ENCODE data around the gene ATRAID. TPM values are rescaled to one million over a fixed set of nuclear protein-coding genes. Genes with fewer than 3 reads are reported as not detected.

The ATRAID gene
- total RNA-seq, 4 donors from 2014 or later: 118 to 143 (median 130) TPM

DNA sequence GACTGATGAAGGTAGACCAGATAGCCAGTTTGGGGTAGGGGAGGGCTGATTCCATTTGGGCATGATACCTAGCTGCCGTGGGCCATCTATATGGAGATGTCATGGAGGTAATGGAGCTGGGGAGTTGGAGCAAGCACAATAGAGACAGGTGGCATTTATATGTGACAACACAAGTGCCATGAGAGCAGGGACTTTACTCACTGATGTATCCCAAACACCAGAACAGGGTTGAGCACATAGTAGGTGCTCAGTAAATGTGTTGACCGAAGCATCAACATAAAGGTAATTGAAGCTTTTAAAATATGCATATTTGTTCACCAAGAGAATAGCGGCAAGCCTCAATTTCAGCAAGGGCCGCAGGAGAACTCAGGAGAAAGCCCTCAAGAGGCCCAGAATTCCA lies 36.1 kb downstream of the ATRAID start:
- no peak overlapping the region for H3K4me3 ChIP-seq
- TF ChIP-seq POLR2A (IDR thresholded peaks at IDR 0.05; ENCODE audit: low read depth): no peak
- no peak for TF ChIP-seq POLR2AphosphoS5 (IDR thresholded peaks at IDR 0.05)
- TF ChIP-seq, protein P1, sequence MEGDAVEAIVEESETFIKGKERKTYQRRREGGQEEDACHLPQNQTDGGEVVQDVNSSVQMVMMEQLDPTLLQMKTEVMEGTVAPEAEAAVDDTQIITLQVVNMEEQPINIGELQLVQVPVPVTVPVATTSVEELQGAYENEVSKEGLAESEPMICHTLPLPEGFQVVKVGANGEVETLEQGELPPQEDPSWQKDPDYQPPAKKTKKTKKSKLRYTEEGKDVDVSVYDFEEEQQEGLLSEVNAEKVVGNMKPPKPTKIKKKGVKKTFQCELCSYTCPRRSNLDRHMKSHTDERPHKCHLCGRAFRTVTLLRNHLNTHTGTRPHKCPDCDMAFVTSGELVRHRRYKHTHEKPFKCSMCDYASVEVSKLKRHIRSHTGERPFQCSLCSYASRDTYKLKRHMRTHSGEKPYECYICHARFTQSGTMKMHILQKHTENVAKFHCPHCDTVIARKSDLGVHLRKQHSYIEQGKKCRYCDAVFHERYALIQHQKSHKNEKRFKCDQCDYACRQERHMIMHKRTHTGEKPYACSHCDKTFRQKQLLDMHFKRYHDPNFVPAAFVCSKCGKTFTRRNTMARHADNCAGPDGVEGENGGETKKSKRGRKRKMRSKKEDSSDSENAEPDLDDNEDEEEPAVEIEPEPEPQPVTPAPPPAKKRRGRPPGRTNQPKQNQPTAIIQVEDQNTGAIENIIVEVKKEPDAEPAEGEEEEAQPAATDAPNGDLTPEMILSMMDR (IDR thresholded peaks at IDR 0.05): no peak
- TF ChIP-seq EP300 (IDR thresholded peaks at IDR 0.05): no peak
- no peak overlapping the region for H3K27ac ChIP-seq (replicated peaks in 1 of 4)
- peaks cover 0 to 42% (median 7%) of the 10 kb centered on the region in 4 donors for H3K27me3 ChIP-seq
- 91% methylated on average over 4 of the region's 4 CpGs for WGBS
- DNase-seq (ENCODE audit: extremely low spot score): no peak
- peaks cover 11 to 19% (median 15%) of the 10 kb centered on the region in 4 donors for H3K36me3 ChIP-seq
- intact Hi-C loops (cut with DNase I): no loop called here
- no peaks in the 10 kb centered on the region for H3K9me3 ChIP-seq
- H3K4me1 ChIP-seq: peaks cover 0 to 6% (median 4%) of the 10 kb centered on the region in 4 donors

DNA sequence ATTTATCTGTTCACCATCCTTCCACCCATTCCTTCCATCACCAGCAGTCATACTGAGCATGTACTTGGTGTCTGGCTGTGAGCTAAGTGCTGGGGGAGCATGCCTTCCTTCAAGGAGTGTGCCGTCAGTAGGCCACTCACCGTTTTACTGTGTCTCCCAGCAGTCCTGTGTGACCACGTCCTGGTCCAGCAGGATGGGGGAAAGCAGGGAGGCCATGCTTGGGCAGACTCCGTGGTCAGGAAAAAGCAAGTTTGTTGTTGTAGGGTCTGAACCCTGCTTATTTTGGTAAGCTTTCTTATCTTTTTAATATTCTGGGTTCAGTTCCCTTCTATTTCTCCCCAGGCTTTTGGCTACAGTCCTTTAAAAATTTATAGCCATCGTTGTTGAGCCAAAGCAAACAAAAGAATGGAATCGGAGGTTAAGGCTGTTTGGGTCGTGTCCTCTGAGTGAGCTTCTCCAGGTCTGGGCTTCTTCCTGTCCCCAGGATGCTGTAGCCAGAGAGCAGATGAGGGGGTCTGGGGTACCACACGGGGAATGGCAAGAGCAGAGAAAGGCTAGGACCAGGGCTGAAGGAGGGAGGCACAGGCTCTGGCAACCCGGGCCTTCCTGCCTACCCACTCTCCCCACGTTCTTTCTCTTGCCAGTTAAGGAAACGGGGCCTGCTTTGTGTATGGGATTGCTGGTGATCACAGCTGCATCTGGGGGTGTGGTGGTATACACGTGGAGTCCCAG lies 37.5 kb downstream of the ATRAID start:
- Histone ChIP-seq H3K27ac (replicated peaks in 1 of 4) (no peak overlapping the region), H3K36me3 (peaks cover under 1 to 5% (median 1%) of the 10 kb centered on the region in 4 donors), H3K9me3 (no peaks in the 10 kb centered on the region), H3K4me3 (no peak overlapping the region), H3K27me3 (peaks cover 0 to 54% (median 7%) of the 10 kb centered on the region in 4 donors), H3K4me1 (peaks cover 0 to 6% (median 2%) of the 10 kb centered on the region in 4 donors)
- intact Hi-C loops (cut with DNase I): no loop called here
- no peak for DNase-seq (ENCODE audit: extremely low spot score)
- TF ChIP-seq POLR2AphosphoS5 (IDR thresholded peaks at IDR 0.05): no peak
- no peak for TF ChIP-seq EP300 (IDR thresholded peaks at IDR 0.05)
- TF ChIP-seq, protein P1 (IDR thresholded peaks at IDR 0.05): no peak
- TF ChIP-seq POLR2A (IDR thresholded peaks at IDR 0.05; ENCODE audit: low read depth): no peak
- 58% methylated on average over 10 of the region's 12 CpGs for WGBS

GRCh38 chr2:27249891-27250651 lies 38.2 kb downstream of the ATRAID start:
- intact Hi-C loops (cut with DNase I): no loop called here
- Histone ChIP-seq H3K27me3 (peaks cover 0 to 61% (median 7%) of the 10 kb centered on the region in 4 donors), H3K9me3 (no peaks in the 10 kb centered on the region), H3K36me3 (no peaks in the 10 kb centered on the region), H3K4me3 (no peak overlapping the region), H3K4me1 (peaks cover 0 to 6% (median 2%) of the 10 kb centered on the region in 4 donors), H3K27ac (replicated peaks in 1 of 4) (no peak overlapping the region)
- TF ChIP-seq EP300 (IDR thresholded peaks at IDR 0.05): no peak
- no peak for TF ChIP-seq POLR2AphosphoS5 (IDR thresholded peaks at IDR 0.05)
- no peak for TF ChIP-seq POLR2A (IDR thresholded peaks at IDR 0.05; ENCODE audit: low read depth)
- TF ChIP-seq, protein P1 (IDR thresholded peaks at IDR 0.05): peak in 2 of 3 experiments; percentile 11 to 42
- DNase-seq (ENCODE audit: extremely low spot score): no peak
- 43% methylated on average over 8 of the region's 22 CpGs for WGBS

DNA sequence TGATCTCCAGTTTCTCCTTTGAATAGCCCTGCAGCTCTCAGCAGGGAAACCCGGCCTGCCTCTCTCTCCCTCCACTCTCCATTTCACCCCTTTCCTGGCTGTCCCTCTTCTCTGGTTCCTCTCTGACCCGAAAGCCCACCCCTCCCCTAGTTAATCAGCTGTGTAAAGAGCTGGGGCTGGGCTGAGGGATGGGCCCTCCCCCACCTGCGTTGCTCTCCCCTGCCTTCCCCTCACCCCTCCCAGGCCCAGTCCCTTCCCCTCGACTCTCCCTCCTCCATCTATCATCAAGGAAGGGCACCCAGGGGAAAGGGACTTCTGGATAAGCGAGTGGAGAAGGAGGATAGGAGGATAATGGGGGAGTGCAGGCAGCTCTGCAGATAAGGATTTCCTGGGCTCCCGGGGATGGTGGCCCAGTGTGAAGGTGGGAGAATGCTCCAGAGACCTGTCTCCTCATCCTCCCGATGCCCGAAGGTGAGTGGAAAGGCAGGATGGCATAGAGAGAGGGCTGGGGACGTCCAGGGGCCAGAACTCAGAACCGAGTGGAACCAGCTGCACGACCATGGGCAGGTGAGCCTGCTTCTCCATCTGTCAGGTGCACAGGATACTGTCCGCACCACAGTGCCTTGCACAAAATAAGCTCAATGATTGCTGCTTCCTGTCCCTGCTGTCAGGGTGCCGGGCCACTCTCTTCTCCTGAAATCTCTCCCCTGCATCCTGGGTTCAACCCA lies 39.0 kb downstream of the ATRAID start:
- Histone ChIP-seq H3K4me1 (peaks cover 0 to 6% (median 2%) of the 10 kb centered on the region in 4 donors), H3K9me3 (no peaks in the 10 kb centered on the region), H3K27me3 (peaks cover 0 to 65% (median 7%) of the 10 kb centered on the region in 4 donors), H3K4me3 (no peak overlapping the region), H3K27ac (replicated peaks in 1 of 4) (no peak overlapping the region), H3K36me3 (no peaks in the 10 kb centered on the region)
- no peak for DNase-seq (ENCODE audit: extremely low spot score)
- TF ChIP-seq POLR2AphosphoS5 (IDR thresholded peaks at IDR 0.05) (no peak), EP300 (IDR thresholded peaks at IDR 0.05) (no peak), POLR2A (IDR thresholded peaks at IDR 0.05; ENCODE audit: low read depth) (no peak)
- TF ChIP-seq, protein P1 (IDR thresholded peaks at IDR 0.05): no peak
- intact Hi-C loops (cut with DNase I): no loop called here
- WGBS: 54% methylated on average over 11 of the region's 13 CpGs

Data from esophagus muscularis mucosa (tissue), 4 donors.